Metanephros (tissue), 1 donor: Measurements from ENCODE around the gene ANKRD50. TPM values are rescaled to one million over a fixed set of nuclear protein-coding genes. Genes with fewer than 3 reads are reported as not detected.

Experiments used
- total RNA-seq: library from RNA; depleted of rRNA; stranded (reverse); fragments of >200 nt; gene quantifications from one replicate; pipeline ENCODE4 v1.2.3, GENCODE V29; 2014

Gene ANKRD50
- total RNA-seq, result 47.9 TPM

GRCh38 chr4:124712372-124713184 lies at the start of gene ANKRD50:
Gene ANKRD50 (minus strand): TSS chr4:124712732. CDS start chr4:124710511, 2,221 bp downstream.

